HUES48 (cell line): Measurements from ENCODE around the gene RIMBP2.

Experiments
- H3K27ac ChIP-seq: one replicate; pipeline ENCODE4 v1.7.0; 2013; ENCODE audit warnings: low read depth, low read length, inconsistent platforms
- H3K27me3 ChIP-seq: 2 replicates; pipeline ENCODE4 v1.6.1; 2013; ENCODE audit warnings: mild to moderate bottlenecking, low read length; ENCODE audit not compliant: control insufficient read depth, insufficient read depth
- H3K36me3 ChIP-seq: 2 replicates; pipeline ENCODE4 v1.6.1; 2013; ENCODE audit warnings: low read length; ENCODE audit not compliant: control insufficient read depth, insufficient read depth
- H3K4me1 ChIP-seq: 2 replicates; pipeline ENCODE4 v1.6.1; 2013; ENCODE audit warnings: mild to moderate bottlenecking, low read length; ENCODE audit not compliant: control insufficient read depth, insufficient read depth
- H3K4me3 ChIP-seq: 2 replicates; pipeline ENCODE4 v1.5.1; 2013; ENCODE audit warnings: mild to moderate bottlenecking, low read depth, low read length
- H3K9ac ChIP-seq: 2 replicates; pipeline ENCODE4 v1.6.1; 2013; ENCODE audit warnings: mild to moderate bottlenecking, low read depth, low read length, moderate library complexity
- H3K9me3 ChIP-seq: 2 replicates; pipeline ENCODE4 v1.6.1; 2013; ENCODE audit warnings: low read length; ENCODE audit not compliant: control insufficient read depth, insufficient read depth

RIMBP2 gene

DNA sequence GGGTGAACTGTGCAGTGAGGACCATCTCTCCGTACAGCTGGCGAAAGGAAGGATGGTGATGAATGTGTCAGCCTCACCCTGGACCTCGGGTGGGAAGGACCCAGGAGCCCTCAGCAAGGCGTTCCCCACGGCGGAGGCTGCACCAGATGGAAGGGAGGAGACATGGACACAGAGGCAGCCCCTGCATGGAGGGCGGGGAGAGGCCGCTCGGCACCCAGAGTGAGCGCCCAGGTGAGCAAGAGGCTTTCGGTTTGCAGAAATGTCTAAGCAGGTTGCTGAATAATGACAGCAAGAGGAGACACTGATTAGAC lies 268.5 kb downstream of the RIMBP2 start:
- H3K27ac ChIP-seq = no peak overlapping the region
- no peaks in the 10 kb centered on the region for H3K36me3 ChIP-seq
- H3K27me3 ChIP-seq = no peaks in the 10 kb centered on the region
- H3K9ac ChIP-seq = no peak overlapping the region
- no peak overlapping the region for H3K4me3 ChIP-seq
- H3K4me1 ChIP-seq = no peaks in the 10 kb centered on the region
- no peaks in the 10 kb centered on the region; the same call in 1 of the 2 replicates for H3K9me3 ChIP-seq

DNA sequence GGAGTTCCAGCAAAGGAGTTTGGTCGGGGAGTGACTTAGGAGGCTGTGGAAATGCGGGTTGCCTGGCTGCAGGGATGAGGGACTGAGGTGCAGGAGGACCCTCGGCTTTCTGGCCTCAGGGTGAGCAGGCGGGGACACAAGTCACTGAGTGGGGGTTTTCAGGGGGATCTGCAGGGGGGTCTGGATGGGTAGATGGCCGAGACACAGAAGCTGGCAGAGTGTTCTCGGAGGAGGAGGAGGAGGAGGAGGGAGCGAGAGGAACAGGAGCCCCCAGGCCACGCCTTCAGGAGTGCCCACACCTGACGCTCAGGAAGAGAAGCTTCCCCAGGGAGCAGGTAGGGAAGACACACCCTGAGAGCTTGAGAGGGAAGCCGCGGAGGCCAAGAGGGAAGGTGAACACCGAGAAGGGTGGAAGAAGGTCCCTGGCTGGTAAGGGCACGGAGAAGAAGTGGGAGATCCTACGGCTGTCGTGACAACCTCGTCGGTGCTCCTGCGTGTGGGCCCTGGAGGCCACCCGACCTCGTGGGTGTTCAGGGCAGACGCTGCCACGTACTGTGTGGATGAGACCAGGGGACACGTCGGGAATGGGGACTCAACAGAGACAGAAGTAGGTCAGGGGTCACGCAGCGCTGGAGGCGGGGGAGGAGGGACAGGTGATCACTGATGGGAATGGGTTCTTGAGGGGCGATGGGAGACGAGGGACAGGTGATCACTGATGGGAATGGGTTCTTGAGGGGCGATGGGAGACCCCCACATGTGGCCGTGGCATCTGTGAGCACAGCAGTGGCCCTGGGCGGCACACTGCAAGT lies 269.0 kb downstream of the RIMBP2 start:
- Histone ChIP-seq H3K27ac (no peak overlapping the region), H3K4me1 (no peaks in the 10 kb centered on the region), H3K27me3 (no peaks in the 10 kb centered on the region), H3K9me3 (no peaks in the 10 kb centered on the region; the same call in 1 of the 2 replicates), H3K36me3 (no peaks in the 10 kb centered on the region), H3K9ac (no peak overlapping the region), H3K4me3 (no peak overlapping the region)

DNA sequence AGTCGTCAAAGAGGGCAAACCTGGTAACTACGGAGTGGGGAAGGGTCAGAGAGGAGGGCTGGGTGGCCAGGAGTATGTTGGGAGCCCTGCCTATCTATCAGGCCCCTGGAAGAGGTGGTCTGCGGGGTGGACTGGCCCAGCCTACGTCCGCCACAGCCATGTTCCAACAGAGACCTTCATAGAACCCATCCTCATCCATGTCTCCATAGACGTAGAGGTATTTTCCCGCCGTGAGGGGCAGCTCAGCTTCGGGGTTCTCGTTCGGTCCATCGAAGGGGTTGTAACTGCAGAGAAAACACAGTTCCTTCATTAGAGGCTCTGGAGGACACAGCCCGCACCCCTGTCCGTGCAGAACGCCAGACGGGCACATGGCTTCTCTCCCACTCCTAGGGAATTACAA lies 271.1 kb downstream of the RIMBP2 start:
- Histone ChIP-seq H3K9me3 (no peaks in the 10 kb centered on the region; the same call in 1 of the 2 replicates), H3K4me3 (no peak overlapping the region), H3K9ac (no peak overlapping the region), H3K27me3 (no peaks in the 10 kb centered on the region), H3K27ac (no peak overlapping the region), H3K36me3 (no peaks in the 10 kb centered on the region), H3K4me1 (no peaks in the 10 kb centered on the region)

DNA sequence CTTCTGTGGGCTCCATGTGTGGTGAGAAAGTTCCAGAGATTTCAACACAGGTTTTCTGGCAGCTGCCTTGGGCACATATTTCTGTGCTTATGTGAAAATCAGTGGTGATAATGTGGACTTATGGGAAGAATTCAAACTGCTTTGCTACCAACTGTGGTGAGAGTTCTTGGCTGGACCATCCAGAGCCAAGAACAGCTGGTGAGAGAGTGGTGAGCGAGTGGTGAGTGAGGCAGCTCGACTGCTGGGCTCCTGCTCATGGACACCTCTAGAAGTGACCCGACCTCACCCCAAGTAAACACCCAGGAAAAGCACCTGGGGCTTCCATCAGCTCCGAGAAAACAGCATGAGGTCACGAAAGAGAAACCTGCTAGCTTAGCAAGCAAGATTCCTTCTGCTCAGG lies 272.0 kb downstream of the RIMBP2 start:
- Histone ChIP-seq H3K36me3 (no peaks in the 10 kb centered on the region), H3K9me3 (no peaks in the 10 kb centered on the region; the same call in 1 of the 2 replicates), H3K4me1 (no peaks in the 10 kb centered on the region), H3K4me3 (no peak overlapping the region), H3K27ac (no peak overlapping the region), H3K27me3 (no peaks in the 10 kb centered on the region), H3K9ac (no peak overlapping the region)

DNA sequence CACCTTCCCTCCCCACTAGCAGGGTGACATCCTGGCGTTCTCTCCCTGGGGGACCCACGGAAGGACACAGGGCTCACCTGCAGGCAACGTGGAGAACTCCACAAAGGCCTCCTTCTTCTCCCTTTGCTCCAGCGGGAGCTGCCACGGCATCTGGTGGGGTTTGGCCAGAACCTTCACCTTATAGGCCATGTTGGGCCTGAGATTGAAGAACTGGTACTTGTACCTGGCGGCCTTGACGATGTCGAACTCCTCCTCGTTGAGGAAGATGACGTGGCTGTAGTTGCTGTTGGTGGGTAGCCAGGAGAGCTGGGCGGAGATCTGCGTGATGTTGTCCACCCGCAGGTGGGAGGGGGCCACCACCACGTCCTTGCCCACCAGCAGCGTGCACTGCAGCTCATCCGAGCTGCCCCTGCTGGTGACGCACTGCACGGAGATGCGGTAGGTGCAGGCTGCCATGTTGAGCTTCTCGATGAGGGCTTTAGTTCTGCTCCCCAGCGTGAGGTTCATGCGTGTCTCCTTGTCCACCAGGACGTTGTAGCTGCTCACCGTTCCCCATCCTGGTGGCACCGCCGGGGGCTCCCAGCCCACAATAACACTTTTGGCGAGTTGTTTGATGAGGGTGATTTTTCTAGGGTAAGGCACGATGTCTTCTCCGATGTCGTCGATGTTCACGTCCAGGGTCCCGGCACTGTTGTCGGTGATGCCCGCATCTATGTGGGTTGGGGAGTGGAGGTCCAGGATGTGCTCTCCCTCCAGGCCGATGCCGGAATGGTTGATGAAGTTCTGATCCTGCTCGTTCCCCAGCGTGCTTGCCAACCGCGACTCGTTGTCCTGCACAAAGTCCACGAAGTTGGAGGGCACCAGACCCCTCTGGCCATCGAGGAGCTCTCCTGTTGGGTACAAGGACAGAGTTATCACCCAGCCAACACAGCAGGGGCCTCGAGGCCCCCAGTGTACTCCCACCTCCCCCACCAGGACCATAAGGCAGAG lies 274.0 kb downstream of the RIMBP2 start:
- Histone ChIP-seq H3K4me1 (no peaks in the 10 kb centered on the region), H3K27ac (no peak overlapping the region), H3K27me3 (no peaks in the 10 kb centered on the region)

DNA sequence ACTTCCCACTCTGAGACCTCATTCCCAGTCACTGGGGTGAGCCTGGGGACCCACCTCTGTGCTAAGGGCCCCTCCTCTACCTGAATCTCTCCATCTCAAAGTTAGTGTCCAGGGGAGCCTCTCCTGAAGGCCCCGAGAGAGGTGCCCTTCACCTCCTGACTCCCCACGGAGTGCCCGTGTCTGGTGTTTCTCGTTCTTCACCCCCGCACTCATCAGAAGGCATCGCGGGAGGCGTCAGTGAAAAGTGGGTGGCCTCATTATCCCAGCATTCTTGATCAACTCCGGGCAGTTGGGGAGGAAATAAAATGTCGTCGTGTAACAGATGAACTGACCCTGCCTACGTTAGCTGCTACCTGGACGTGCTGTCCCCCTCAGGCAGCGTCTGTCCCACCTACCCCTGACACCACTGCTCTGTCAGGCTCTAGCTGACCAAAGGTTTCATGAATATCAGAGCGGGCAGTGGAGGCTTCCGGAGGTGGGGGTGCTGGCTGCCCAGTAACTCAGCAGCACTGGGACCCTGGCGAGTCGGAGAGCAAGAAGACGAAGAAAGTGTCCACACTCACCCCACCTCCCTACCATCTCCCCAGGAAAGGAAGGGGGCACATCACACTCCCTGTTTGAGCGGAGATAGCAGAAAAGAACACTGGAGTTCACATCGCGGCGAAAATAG lies 275.6 kb downstream of the RIMBP2 start:
- H3K9ac ChIP-seq = no peak overlapping the region
- no peaks in the 10 kb centered on the region; the same call in 1 of the 2 replicates for H3K9me3 ChIP-seq
- H3K27me3 ChIP-seq = no peaks in the 10 kb centered on the region
- H3K27ac ChIP-seq = no peak overlapping the region
- H3K4me3 ChIP-seq = no peak overlapping the region
- H3K4me1 ChIP-seq = no peaks in the 10 kb centered on the region
- H3K36me3 ChIP-seq = no peaks in the 10 kb centered on the region

More for the DNA sequence above, 274.0 kb downstream of the RIMBP2 start:
- H3K9me3 ChIP-seq = no peaks in the 10 kb centered on the region; the same call in 1 of the 2 replicates
- H3K36me3 ChIP-seq = no peaks in the 10 kb centered on the region
- H3K4me3 ChIP-seq = no peak overlapping the region
- no peak overlapping the region for H3K9ac ChIP-seq

DNA sequence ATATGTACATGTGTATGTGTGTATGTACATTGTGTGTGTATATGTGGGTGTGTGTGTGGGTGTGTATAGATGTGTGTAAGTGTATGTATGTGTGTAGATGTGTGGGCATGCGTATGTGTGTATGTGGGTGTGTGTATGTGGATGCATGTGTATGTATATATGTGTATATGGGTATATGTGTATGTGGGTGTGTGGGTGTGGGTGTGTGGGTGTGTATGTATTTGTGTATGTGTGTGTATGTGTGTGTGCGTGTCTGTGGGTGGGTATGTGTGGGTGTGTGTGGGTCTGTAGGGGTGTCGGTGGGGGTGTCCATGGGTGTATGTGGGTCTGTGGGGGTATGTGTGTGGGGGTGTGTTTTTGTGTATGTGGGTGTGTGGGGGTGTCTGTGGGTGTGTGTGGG lies 276.8 kb downstream of the RIMBP2 start:
- H3K36me3 ChIP-seq = no peaks in the 10 kb centered on the region
- no peak overlapping the region for H3K27ac ChIP-seq
- no peaks in the 10 kb centered on the region for H3K4me1 ChIP-seq
- H3K27me3 ChIP-seq = no peaks in the 10 kb centered on the region
- no peak overlapping the region for H3K4me3 ChIP-seq
- no peak overlapping the region for H3K9ac ChIP-seq
- H3K9me3 ChIP-seq = no peaks in the 10 kb centered on the region; the same call in 1 of the 2 replicates

DNA sequence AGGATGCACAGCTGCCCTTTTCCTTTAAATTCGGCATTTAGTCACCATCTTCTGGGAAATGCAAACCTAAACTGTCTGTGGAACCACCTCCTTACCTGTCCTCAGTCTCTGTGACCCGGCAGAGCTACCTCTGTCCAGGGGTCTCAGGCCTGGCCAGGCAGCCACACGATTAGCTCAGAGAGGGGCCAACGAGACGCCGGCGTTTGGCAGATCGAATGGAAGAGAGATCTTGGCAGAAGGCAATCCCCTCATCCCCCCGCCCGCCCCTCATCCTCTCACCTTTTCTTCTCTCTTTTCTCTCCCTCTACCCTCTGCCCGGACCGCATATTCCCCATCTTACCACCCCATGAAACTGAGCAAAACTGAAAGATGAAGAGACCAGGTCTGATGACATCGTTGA lies 277.4 kb downstream of the RIMBP2 start:
- H3K36me3 ChIP-seq = no peaks in the 10 kb centered on the region
- H3K27me3 ChIP-seq = no peaks in the 10 kb centered on the region
- no peak overlapping the region for H3K4me3 ChIP-seq
- H3K9me3 ChIP-seq = no peaks in the 10 kb centered on the region; the same call in 1 of the 2 replicates
- H3K9ac ChIP-seq = no peak overlapping the region
- no peak overlapping the region for H3K27ac ChIP-seq
- H3K4me1 ChIP-seq = no peaks in the 10 kb centered on the region

DNA sequence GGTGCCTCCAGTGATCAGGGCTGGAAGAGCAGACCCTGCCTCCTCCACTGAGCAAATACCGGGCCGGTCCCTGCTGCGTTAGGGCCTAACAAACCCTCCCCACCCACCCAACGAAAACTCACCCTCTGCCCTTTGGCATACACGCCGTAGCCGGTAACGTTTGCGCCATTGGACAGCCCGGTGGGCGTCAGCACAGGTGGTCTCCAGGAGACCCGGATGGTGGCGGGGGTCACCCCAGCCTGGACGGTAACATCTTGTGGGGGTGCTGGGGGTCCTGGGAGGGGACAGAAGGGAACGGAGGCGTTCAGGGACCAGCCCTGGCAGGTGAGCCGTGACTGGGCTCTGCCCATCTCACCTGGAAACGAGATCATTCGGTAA lies 277.9 kb downstream of the RIMBP2 start:
- no peaks in the 10 kb centered on the region; the same call in 1 of the 2 replicates for H3K9me3 ChIP-seq
- no peak overlapping the region for H3K27ac ChIP-seq
- no peaks in the 10 kb centered on the region for H3K36me3 ChIP-seq
- H3K9ac ChIP-seq = no peak overlapping the region
- H3K4me1 ChIP-seq = no peaks in the 10 kb centered on the region
- H3K27me3 ChIP-seq = no peaks in the 10 kb centered on the region
- H3K4me3 ChIP-seq = no peak overlapping the region

DNA sequence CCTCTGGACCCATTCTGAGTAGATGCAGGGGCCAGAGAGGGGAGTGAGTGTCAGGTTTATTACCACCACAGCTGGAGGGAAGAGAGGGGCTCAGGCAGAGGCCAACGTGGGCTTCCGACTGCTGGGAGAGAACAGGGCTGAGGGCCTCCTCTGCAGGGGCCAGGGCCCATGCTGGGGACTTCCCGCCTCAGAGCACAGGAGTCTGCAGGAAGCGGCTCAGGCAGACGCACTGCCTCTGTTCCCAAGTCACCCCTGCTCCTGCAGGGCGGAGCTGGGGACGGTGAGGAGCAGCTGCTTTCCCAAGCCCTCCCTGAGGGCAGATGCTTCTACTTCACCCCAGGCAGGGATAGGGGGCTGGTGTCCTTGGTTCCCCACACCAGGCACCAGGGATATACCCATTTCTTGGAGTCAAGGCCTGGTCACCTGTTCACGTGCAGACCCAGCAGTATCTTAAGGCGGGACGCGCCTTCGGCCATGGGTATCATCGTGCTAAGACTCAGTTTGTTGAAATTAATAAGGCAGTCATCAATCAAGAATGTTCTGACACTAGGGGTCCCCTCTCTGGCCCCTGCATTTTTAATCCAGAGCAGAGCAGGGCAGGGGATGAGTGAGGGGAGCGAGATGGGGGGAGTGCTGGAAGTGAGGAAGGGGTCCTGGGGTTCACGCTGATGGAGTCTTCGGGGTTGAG lies 278.4 kb downstream of the RIMBP2 start:
- Histone ChIP-seq H3K27ac (no peak overlapping the region), H3K4me1 (no peaks in the 10 kb centered on the region)

More for the DNA sequence above, 278.4 kb downstream of the RIMBP2 start:
- H3K27me3 ChIP-seq = no peaks in the 10 kb centered on the region
- no peak overlapping the region for H3K4me3 ChIP-seq
- no peaks in the 10 kb centered on the region for H3K36me3 ChIP-seq
- no peaks in the 10 kb centered on the region; the same call in 1 of the 2 replicates for H3K9me3 ChIP-seq
- H3K9ac ChIP-seq = no peak overlapping the region
